Fibroblast of the conjunctiva (primary cell): ENCODE measurements around the gene ERF.

Experiments
- DNase-seq: peaks from one replicate; pipeline ENCODE4 v3.0.0-alpha.2; 2010; ENCODE audit warnings: low read depth

ERF gene

DNA sequence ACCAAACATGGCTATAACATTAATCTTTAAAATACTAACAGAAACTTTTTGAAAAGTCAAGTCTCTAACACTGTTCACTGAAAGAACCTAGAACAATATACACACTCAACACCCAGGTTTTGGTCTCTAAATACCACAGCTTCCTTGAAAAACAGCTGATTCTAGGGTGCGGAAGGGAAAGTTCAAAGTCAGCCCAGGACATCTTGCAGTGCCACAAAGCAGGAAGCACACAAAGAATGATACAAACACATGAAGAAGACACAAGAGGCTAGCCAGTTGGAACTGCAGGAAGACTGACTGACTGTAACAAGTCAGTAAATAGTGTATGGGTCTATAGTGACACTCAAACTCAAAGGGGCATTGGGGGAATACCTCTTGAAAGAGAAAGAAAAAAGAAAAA lies 42.0 kb downstream of the ERF start:
- DNase-seq = no peak

DNA sequence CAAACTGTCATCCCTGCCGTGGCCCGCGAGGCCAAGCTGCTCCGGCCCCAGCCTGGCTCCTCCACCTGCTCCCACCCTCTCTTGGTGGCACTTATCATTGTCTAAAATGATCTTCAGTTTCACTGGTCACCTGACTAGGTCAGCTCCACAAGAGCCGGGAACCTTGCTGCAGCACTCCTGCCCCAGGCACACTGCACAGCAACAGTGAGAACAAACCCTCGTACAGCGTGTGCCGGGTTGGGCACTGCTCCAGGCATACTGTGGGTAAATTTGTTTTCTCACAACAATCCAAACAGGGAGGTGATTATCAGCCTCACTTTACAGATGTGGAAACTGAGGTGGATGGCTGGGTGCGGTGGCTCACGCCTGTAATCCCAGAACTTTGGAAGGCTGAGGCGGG lies 46.3 kb downstream of the ERF start:
- no peak for DNase-seq

DNA sequence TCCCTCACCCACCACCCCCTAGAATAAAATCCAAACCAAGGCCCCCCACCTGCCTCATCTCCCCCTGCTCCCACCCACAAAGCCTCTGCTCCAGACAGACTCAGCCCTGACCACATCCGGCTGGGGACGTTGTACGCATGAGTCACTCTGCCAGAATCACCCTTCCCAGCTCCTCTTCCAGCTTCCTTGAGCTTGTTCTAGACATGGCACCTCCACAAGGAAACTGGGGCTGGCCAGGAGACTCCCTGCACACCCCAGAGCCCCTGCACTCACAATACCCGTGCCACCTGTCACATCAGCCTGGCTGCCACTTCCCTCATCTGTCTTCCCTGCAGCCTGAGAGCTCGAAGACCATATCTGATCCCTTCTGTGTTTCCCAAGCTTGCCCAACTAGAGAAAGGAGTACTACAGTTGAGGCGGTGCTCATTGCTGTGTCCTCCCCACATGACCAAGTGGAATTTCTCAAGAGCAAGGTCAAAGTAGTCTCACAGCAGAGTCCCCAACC lies 47.1 kb downstream of the ERF start:
- no peak for DNase-seq

DNA sequence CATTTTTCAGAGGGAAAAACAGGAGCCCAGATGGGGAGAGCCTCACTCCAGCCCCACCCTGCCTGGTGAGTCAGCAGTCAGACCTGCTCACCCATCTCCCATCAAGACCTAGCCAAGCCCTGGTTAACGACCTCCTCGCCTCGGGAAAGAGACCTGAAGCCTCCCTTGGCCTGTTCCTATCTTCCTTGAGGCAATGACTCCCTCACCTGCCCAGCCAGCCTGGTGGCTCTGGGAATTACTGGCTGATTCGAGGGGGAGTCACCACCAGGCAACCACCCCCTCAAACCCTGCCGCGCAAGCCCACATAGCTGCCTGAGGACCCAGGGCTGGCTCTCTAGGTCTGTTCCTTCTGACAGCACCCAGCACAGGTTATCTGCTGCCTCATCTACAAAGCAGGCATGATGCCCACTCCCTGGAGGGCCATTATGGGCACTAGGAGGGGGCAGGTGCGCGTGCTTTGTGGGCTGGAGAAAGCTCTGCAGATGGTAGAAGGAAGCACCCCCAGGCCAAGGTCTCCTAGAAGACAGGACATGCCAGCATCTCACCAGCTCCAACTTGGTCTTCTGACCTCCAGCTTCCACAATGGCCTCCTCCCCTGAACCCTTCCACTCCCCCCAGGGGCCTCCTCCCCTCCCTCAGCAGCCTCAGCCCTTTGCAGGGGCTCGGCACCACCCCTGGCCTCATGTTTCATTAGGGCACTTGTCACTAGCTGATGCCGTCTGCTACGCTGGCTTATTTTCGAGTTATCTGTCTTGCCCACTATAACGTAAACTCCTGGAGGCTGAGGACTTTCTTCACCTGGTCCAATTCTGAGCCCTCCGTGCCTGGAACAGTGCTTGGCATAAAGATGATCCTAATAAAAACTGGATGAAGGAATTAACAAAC lies 47.8 kb downstream of the ERF start:
- DNase-seq = no peak

DNA sequence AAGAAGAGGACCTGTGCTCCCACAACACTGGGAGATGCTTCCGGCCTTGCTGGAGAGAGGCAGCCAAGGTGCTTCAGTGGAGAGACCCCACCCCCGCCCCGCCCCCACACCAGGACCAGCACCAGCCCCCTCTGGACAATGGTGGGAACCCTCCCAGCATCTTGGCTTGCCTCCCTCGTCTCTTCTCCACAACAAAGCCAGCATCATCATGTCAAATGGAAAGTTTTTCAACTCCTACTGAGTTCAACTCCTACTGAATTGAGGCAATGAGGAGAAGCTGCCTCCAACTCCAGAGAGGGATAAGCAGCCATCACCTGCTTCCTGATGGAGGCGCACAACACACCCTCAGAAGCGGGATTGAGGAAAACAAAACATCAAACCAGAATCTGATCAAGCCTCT lies 50.3 kb downstream of the ERF start:
- DNase-seq = no peak

DNA sequence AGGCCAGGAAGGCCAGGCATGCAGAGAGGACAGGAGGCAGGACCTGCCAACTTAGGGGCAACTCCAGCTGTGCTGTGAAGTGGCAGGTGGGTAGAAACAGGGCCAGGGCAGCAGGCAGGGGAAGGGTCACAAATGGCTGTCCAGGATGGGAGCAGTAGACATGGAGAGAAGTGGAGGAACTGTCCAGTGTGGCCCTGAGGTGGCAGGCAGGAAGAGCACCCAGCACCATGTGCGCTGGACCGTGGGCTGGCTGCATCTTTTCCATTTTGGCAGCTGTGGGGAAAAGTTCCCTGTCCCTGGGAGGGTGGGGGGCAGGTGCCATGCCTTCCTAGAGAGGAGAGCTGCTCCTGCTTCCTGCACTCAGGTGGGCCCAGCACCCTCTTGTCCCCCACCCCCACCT lies 51.2 kb downstream of the ERF start:
- no peak for DNase-seq

DNA sequence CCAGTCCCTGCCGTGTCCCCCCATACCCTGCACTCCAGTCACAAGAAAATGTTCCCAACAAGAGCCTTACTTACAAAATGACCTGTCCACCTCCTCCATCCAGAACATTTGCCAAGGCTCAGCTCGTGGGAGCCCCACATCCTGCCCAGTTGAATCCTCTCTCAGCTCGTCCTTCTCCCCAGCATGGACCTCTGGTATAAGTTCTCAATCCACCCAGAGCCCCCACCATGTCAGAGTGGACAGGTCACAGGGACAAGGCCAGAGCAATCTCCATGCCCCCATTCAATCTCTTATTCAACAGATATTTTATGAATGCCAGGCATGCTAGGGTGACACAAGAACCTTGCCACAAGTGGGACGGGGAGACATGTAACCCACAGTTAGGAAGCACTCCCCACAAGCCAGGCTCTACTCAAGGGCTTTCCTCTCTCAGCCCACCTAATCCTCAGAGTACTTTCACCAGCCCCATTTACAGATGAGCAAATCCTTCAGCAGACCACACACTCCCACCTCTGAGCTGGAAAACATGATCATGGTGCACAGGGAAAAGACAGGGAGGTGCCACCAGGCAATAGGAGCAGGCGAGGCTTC lies 52.5 kb downstream of the ERF start:
- DNase-seq = no peak

DNA sequence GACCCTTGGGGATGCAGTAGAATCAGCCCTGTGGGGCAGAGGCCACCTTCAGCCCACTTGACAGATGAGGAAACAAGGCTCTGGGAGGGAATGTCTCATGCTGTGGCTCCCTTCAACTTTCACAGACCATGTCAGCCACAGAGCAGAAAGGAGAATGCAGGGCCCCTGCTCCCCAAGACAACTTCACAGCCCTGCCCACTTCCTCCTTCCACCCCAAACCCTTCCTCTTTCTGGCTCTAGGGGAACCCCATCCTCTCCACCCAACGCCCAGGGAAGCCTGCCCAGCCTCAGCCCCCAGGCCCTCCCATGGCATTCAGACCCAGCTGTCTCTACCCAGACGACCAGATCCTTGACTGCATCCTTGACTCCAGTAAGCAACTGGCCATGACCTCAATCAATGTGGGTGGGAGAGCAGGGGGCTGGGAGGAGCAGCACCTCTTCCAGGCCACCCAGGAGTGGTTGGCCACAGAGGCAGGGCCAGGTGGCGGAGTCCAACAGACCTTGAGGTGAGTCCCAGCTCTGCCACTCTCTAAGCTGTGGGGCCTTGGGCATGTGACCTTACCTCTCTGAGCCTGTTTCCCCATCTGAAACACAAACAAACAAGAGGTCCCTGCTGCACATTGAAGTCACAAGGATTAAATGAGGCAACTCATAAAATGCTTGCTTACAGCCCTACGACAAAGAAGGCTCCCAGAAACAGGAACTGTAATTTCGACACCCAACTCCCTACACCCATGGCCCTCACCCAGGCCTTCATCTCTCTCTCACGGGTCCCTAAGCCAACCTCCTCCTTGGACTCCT lies 53.2 kb downstream of the ERF start:
- no peak for DNase-seq

DNA sequence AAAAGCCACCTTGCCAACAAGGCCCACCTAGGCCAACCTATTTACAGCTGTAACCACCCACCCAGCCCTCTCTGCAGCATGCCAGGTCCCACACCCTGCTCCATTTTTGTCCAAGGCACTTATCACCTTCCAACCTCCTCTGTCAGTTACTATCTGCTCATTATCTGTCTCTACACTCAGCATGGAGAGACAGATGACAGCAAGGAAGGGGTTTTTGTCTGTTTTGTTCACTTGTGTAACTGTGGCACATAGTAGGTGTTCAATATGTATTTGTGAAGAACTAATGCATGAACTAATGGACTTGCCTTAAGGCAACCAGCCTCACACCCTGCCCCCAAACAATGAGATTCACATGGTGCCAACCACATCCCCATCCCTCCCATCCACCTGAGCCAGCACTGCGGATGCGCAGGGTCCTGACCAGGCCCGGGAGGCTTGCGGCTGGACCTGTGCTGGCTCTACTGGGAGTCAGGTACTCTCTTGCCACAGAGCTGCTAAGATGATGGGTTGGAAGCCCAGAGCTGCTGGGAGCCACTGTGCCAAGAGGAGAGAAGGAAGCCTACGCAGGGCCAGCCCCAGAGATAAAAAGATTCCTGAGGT lies 54.7 kb downstream of the ERF start:
- no peak for DNase-seq

DNA sequence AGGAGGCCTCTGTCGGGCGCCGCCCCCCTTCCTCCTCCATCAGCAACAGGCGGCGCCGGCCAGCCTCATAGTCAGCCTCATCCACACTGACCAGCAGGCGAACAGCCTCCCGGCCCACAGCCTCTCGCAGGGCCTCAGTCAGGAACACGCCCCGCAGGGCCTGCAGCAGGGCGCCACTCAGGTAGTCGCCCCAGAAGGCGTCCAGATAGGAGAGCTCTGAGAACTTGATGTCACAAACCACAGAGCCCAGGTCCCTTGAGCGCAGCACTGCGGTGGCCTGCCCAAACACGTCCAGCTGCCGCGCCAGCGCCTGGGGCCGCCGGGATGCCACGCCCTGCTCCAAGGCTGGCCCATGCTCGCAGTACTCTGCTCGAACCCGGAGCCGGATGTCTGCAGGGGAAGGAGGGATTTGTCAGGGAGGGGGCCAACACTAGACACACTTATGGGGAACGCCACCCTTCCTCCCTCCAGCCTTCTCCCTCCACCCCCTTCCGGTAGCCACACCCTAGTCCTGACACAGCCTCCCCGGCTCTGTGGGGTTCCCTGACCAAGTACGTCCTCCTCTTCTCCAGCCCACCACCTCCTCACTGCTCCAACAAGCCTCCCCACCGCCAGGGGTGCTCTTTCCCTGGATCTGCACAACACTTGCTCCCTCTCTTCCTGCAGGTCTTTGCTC lies 55.4 kb downstream of the ERF start:
- no peak for DNase-seq

DNA sequence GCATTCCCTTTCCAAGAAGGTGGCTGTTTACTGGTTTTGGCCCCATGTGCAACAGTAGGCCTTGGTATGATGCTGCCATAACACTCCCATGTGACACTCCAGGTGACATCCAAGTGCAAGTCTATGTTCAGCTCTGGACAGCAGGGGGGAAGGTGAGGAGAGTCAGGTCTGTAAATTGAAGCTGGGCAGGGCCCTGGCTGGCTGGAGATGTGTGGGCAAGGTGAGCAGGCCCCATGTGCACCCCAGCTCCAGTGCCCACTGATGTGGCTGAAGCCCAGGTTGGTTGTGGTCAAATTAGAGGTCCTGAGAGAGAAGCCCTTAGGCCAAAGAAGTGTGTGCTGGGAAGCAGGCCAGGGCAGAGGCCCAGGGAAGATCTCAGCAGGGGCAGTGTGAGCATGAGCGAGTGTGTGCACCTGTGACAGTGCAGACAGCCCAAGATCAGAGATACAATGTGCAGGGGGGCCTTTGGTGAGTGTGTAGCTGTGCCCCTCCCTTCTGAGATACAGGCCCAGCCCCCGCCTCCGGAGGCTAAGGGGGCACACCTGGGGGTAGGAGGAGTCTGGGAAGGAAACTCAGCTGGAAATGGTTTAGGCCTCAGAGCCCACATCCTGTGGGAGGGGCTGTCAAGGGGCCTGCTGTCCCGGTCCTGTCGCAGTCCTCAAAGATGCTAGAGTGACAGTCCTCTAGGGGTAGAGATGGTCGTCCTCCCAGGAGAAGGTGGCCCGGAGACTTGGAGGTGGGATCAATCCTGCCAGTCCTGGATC lies 56.1 kb downstream of the ERF start:
- DNase-seq = no peak
